GM18951 (cell line): ENCODE data around the gene PPM1L.

ENCODE experiments used
- POLR2A ChIP-seq: IDR thresholded peaks from 4 replicates; pipeline ENCODE4 v1.6.1; 2011; ENCODE audit warnings: mild to moderate bottlenecking; ENCODE audit not compliant: insufficient read length, insufficient read depth; ENCODE audit errors: extremely low read depth
- in situ Hi-C: fragments of 300-500 bp; cut with MboI; formaldehyde crosslinking; loops from one replicate; pipeline ENCODE4 v1.12.0; 2022; ENCODE audit warnings: low sequenced_read_pairs, mixed read lengths, inconsistent platforms; ENCODE audit not compliant: unreplicated experiment

Gene PPM1L

DNA sequence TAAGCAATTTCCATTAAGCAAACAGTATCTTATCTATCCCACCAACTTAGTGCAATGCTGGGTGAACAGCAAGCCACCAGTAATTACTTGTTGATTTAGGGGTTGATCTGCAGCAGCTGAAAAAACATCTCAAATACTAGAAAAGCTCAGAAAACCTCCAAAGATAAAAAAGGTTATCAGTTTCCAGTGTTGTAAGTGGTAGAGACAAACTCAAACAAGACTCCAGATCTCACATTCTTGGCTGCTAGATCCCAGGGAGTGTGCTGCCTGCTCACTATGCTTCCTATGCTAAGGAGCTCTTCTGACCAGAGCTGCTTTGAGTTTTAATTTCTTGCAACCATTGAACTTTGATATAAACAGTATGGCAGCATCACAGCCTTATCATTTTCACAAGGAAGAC is 337.9 kb downstream of the PPM1L start:
- TF ChIP-seq POLR2A: no peak
- in situ Hi-C loops: no loop called here

DNA sequence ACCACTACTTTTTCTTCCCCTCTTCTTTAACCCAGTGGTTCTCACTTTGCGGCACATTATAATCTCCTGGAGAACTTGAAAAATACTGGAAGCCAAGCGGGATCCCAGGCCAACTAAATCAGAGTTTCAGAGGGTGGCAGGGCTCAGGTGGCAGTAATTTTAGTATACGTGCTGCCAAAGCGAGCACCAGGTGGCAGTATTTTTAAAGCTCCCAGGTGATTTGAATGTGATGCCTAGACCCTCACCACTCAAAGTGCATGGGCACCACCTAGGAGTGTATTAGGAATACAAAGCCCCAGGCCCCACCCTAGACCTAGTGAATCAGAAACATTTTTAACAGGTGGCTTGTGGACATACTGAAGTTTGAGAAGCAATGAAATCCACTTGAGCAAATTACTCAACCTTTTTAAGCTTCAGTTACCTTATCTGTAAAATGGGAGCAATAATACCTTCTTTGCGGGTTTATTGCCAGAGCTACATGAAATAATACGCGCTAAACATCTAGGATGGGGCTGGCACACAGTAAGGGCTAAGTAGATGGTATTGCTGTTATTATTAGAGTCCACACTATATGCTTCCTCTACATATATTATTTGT is 340.8 kb downstream of the PPM1L start:
- in situ Hi-C loops: no loop called here
- TF ChIP-seq POLR2A: no peak

DNA sequence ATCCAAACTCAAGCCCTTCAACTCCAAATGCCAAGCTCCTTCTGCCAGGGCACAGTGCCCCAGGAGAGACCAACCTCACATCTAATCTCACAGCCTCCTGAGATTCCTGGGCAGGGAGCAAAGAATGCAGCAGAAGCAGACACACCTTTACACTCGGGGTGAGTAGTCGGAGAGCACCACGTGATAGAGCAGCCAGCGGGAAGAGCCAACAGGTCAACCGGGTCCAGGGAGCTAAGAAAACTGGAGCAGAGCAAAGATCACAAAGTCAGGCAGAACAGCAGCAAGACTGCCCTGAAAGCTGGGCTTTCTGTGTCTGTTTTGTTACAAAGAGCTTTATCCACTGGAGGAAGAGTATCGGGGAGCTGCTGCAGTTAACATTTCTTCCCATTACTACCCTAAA is 345.0 kb downstream of the PPM1L start:
- in situ Hi-C loops: no loop called here
- no peak for TF ChIP-seq POLR2A

DNA sequence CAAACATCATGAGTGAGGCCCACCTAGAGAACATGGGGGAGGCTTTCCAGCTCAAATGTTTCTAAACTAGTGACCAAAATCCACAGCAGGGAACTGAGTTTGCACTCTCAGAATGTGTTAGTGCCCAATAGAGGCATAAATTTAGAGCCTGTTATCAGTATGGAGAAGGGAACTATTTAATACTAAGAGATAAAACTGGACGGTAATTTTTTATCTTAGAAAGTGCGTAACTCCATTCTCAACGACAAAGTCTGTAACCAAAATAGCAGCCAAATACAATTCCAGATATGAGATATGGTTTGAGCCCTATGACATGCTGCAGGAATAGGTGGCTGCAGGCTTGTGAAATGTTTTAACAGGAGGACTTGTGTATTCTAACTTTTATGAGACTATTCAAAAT is 345.6 kb downstream of the PPM1L start:
- TF ChIP-seq POLR2A: no peak
- in situ Hi-C loops: no loop called here

DNA sequence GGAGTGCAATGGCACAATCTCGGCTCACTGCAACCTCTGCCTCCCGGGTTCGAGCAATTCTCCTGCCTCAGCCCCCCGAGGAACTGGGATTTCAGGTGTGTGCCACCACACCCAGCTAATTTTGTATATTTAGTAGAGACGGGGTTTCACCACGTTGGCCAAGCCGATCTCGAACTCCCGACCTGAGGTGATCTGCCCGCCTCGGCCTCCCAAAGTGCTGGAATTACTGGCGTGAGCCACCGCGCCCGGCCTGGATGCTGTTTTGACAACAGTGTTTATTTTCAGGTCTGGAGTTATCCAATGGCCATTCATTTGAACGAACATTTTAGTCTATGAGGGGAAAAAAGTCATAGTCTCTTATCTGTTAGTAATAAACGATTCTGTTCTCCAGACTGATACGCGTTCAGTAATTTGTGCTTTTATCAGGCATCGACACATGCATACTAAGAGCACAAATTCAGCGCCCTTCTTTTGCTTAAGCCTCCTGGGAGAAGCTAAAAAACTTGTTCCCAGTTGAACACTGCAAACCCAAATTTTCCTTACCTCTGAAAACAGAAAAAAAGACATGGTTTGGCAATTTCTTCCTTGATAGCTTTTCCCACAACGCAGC is 347.9 kb downstream of the PPM1L start:
- in situ Hi-C loops: no loop called here
- TF ChIP-seq POLR2A: no peak

DNA sequence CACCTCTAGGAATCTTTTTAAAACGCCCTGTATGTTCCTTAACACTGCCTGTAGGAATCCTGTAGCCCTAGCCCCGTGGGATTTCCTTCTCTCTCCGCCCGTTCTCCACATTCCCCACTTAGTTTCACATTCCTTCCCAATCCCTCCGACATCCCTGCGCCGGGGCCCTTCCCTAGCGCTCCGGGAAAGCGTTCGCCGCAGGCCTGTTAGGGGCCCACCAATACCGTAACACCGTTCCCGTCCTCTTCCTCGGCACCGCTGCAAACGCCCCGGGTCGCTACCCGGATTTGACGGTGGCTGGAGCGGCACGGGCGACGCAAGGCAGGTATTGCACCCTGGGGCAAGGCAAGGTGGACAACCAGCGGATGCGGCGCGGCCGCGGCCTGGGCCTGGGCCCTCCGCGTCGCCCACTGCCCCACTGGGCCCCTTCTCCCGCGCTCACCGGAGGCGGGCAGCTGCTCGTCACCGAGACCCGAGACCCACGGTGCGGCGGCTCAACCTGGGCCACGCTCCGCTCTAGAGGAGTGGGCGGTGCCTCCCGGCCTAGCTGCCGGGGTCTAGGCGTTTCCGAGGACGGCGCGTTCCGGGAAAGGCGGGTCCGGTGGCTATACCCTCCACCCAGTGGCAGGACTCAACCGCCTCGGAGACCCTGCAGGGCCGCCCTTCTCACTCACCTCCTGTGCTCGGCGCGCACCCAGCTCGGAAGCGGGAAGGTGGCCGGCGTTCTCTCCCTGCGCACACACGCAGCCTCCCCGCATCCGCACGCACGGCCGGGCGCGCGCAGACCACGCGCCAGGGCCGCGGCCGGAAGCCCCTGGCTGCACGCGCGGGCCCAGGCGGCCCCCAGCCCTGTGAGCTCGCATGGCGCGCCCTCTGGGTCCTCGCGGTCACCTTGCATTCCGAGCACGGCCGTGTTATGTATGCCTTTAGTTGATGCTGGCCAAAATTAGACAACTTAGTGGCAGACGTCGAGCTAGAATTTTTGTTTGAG is 348.8 kb downstream of the PPM1L start, which contains the start of gene B3GALNT1:
Gene B3GALNT1 (minus strand): TSS at position 789 of the 991 bp plus-strand sequence. CDS start 18,595 bp downstream, outside the sequence.
- in situ Hi-C loops: no loop called here
- peak; percentile 56 for TF ChIP-seq POLR2A

DNA sequence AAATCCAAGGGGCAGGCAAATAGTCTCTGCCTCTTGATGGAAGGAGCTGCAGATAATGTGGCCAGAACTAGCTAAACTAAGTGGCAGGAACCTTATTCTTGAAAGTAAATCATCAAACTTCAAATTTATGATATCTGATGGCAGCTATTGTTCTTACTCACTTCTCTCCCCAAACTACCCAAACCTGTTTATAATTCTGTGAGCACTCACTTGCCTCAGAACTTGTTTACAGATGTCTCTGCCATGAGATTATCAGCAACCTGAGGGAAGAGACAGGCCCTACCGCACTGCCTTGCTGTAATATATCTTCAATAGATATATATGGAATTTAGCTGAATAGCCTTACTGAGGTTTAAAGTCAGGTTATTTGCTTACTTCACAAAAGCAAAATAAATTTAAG is 351.3 kb downstream of the PPM1L start:
- no peak for TF ChIP-seq POLR2A

DNA sequence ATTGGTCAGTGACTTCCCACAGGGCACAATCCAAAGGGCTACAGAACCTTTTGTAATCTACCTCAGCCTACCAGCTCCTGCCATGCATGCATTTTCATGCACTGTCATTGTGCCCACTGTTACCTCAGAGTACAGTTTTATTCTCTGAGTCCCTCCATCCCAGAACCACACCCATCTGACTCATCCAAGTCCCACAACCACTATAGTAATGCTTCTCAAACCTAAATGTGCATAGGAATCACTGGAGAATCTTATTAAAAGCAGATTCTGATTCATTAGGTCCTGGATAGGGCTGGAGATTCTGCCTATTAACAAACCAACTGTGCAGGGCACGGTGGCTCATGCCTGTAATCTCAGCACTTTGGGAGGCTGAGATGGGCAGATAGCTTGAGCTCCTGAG is 352.8 kb downstream of the PPM1L start:
- TF ChIP-seq POLR2A: no peak
- in situ Hi-C loops: no loop called here

More for the DNA sequence above, 351.3 kb downstream of the PPM1L start:
- in situ Hi-C loops: no loop called here

DNA sequence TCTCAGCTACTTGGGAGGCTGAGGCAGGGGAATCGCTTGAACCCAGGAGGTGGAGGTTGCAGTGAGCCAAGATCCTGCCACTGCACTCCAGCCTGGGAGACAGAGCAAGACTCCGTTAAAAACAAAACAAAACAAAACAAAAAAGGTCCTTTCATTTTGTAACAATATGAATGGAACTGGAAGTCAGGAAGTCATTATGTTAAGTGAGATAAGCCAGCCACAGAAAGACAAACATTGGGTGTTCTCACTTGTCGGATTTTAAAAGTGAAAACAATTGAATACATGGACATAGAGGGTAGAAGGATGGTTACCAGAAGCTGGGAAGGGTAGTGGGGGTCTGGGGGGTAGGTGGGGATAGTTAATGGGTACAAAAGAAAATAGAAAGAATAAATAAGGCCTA is 361.6 kb downstream of the PPM1L start:
- TF ChIP-seq POLR2A: no peak
- in situ Hi-C loops: no loop called here

DNA sequence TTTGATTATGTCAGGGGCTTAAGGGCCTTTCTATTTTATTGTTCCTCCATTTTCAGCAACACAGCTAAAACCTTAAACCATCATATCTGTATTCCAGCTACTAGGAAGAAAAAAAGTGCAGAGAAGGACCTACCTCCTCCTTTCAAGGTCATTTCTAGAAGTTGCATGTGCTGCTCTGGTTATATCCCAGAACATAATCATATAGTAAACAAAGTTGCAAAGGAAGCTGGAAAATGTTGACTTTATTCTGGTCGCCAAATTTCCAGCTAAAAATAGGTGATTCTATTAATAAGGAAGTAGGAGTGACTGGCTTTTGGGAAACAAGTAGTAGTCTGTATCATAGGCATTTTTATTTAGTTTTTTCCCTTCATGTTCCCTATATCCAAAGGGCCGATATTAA is 370.5 kb downstream of the PPM1L start:
- in situ Hi-C loops: no loop called here
- TF ChIP-seq POLR2A: no peak
